ENCODE measurements around the gene C15orf61. TPM values are rescaled to one million over a fixed set of nuclear protein-coding genes. Genes with fewer than 3 reads are reported as not detected.

Gene C15orf61
- total RNA-seq, 1 experiment from 2014 or later, result 5.6 TPM

GRCh38 chr15:67520321-67521028 lies 456 bp upstream of the C15orf61 start:
- intact Hi-C loops (cut with micrococcal nuclease; ENCODE audit: unreplicated experiment), result loop anchor here (5.0 kb wide), 1 partner anchor 317 kb away; no protein-coding TSS in a partner anchor

GRCh38 chr15:67521783-67522568 lies 1.0 kb downstream of the C15orf61 start:
- in situ Hi-C loops (cut with HindIII; ENCODE audit: low pct_unique_long_range_greater_than_20kb, low sequenced_read_pairs) (no loop called here), intact Hi-C loops (cut with micrococcal nuclease; ENCODE audit: unreplicated experiment) (loop anchor here (5.0 kb wide), 1 partner anchor 315 kb away; no protein-coding TSS in a partner anchor)
- H3K27ac ChIP-seq (ENCODE audit: low read length), result peak overlapping the region; percentile 86
- TSS peak; percentile 80 for BruUV-seq (replicated peaks)
- TF ChIP-seq POLR2AphosphoS5 (IDR thresholded peaks at IDR 0.05; ENCODE audit: low read depth, low read length), result no peak
- TF ChIP-seq TCF7L2 (IDR thresholded peaks at IDR 0.05; ENCODE audit: low read depth, low read length), result peak; percentile 19; the same call in 1 of the 2 replicates
- H3K9me3 ChIP-seq (ENCODE audit: control insufficient read depth, insufficient read depth, low read depth, low read length), result no peaks in the 10 kb centered on the region
- H3K4me1 ChIP-seq (ENCODE audit: control insufficient read depth, insufficient read depth, low read length), result peaks cover 15% of the 10 kb centered on the region
- ATAC-seq, result no peak; the same call in 1 of the 2 replicates
- no peak for DNase-seq (ENCODE audit: low read depth, low spot score)
- ChIA-PET POLR2A (no interaction called here), CTCF (interaction anchor here (0.6 kb wide), 1 partner anchor 620 kb away, joined by 4 read pairs; no protein-coding TSS in a partner anchor)
- no peaks in the 10 kb centered on the region for H3K36me3 ChIP-seq (ENCODE audit: control insufficient read depth, insufficient read depth, low read length)
- H3K4me3 ChIP-seq (ENCODE audit: low read depth in 2 of 2, low read length in 2 of 2), result peak overlapping the region; percentile 77 to 84
- H3K27me3 ChIP-seq (ENCODE audit: control insufficient read depth, insufficient read depth, low read length), result no peaks in the 10 kb centered on the region

More at GRCh38 chr15:67520321-67521028, 456 bp upstream of the C15orf61 start:
- peaks cover 15% of the 10 kb centered on the region for H3K4me1 ChIP-seq (ENCODE audit: control insufficient read depth, insufficient read depth, low read length)
- H3K27me3 ChIP-seq (ENCODE audit: control insufficient read depth, insufficient read depth, low read length), result no peaks in the 10 kb centered on the region
- no peak for TF ChIP-seq SIN3A (IDR thresholded peaks at IDR 0.05; ENCODE audit: borderline replicate concordance, insufficient read depth, low read depth, low read length)
- TSS peak; percentile 88 for BruUV-seq (replicated peaks)
- no peaks in the 10 kb centered on the region for H3K9me3 ChIP-seq (ENCODE audit: control insufficient read depth, insufficient read depth, low read depth, low read length)
- peak overlapping the region; percentile 77 to 84 for H3K4me3 ChIP-seq (ENCODE audit: low read depth in 2 of 2, low read length in 2 of 2)
- ChIA-PET POLR2A (interaction anchor here (1.0 kb wide), 1 partner anchor 14 kb away, joined by 3 read pairs; no protein-coding TSS in a partner anchor), CTCF (interaction anchor here (0.7 kb wide), 1 partner anchor 26 kb away, joined by 3 read pairs; no protein-coding TSS in a partner anchor)
- DNase-seq (ENCODE audit: low read depth, low spot score), result no peak
- H3K36me3 ChIP-seq (ENCODE audit: control insufficient read depth, insufficient read depth, low read length), result no peaks in the 10 kb centered on the region; the same call in 1 of the 2 replicates
- peak overlapping the region; percentile 81 for H3K27ac ChIP-seq (ENCODE audit: low read length)
- ATAC-seq, result peak; percentile 10
- in situ Hi-C loops (cut with HindIII; ENCODE audit: low pct_unique_long_range_greater_than_20kb, low sequenced_read_pairs), result no loop called here

GRCh38 chr15:67523330-67523729 lies 2.4 kb downstream of the C15orf61 start:
- DNase-seq (ENCODE audit: low read depth, low spot score), result no peak
- no peak for ATAC-seq
- CTCF ChIA-PET, result no interaction called here
- Histone ChIP-seq H3K36me3 (ENCODE audit: control insufficient read depth, insufficient read depth, low read length) (peaks cover 2% of the 10 kb centered on the region; the same call in 1 of the 2 replicates), H3K27me3 (ENCODE audit: control insufficient read depth, insufficient read depth, low read length) (no peaks in the 10 kb centered on the region), H3K27ac (ENCODE audit: low read length) (0 out of 2 replicates have a peak overlapping the region, but pooled peaks have one; percentile 86), H3K9me3 (ENCODE audit: control insufficient read depth, insufficient read depth, low read depth, low read length) (no peaks in the 10 kb centered on the region), H3K4me1 (ENCODE audit: control insufficient read depth, insufficient read depth, low read length) (peaks cover 15% of the 10 kb centered on the region), H3K4me3 (ENCODE audit: low read depth in 2 of 2, low read length in 2 of 2) (peak overlapping the region in 1 of 2 experiments; percentile 84; a peak in 1 of 4 replicates)
- in situ Hi-C loops (cut with HindIII; ENCODE audit: low pct_unique_long_range_greater_than_20kb, low sequenced_read_pairs), result no loop called here
- intact Hi-C loops (cut with micrococcal nuclease; ENCODE audit: unreplicated experiment), result loop anchor here (5.0 kb wide), 1 partner anchor 314 kb away; no protein-coding TSS in a partner anchor
- POLR2A ChIA-PET, result no interaction called here
- no TSS peak for BruUV-seq (replicated peaks)
- no peak for TF ChIP-seq TCF7L2 (IDR thresholded peaks at IDR 0.05; ENCODE audit: low read depth, low read length)

- peaks cover 15% of the 10 kb centered on the region for H3K4me1 ChIP-seq (ENCODE audit: control insufficient read depth, insufficient read depth, low read length)
- no peak for ATAC-seq
- H3K36me3 ChIP-seq (ENCODE audit: control insufficient read depth, insufficient read depth, low read length), result peaks cover 3% of the 10 kb centered on the region; the same call in 1 of the 2 replicates
- no peaks in the 10 kb centered on the region for H3K9me3 ChIP-seq (ENCODE audit: control insufficient read depth, insufficient read depth, low read depth, low read length)
- in situ Hi-C loops (cut with HindIII; ENCODE audit: low pct_unique_long_range_greater_than_20kb, low sequenced_read_pairs), result no loop called here
- no peak overlapping the region; the same call in 1 of the 2 replicates for H3K27ac ChIP-seq (ENCODE audit: low read length)
- ChIA-PET CTCF (no interaction called here), POLR2A (interaction anchor here (0.6 kb wide), 1 partner anchor 482 kb away, joined by 4 read pairs; no protein-coding TSS in a partner anchor)
- no peak for TF ChIP-seq TCF7L2 (IDR thresholded peaks at IDR 0.05; ENCODE audit: low read depth, low read length)
- no peak for TF ChIP-seq REST (IDR thresholded peaks at IDR 0.05; ENCODE audit: insufficient read depth in 1 of 2, low read depth in 2 of 2, low read length in 1 of 2)
- TF ChIP-seq CTCF (IDR thresholded peaks at IDR 0.05), result no peak
- H3K4me3 ChIP-seq (ENCODE audit: low read depth in 2 of 2, low read length in 2 of 2), result no peak overlapping the region
- DNase-seq (ENCODE audit: low read depth, low spot score), result no peak
- intact Hi-C loops (cut with micrococcal nuclease; ENCODE audit: unreplicated experiment), result loop anchor here (5.0 kb wide), 1 partner anchor 313 kb away; no protein-coding TSS in a partner anchor
- no peaks in the 10 kb centered on the region for H3K27me3 ChIP-seq (ENCODE audit: control insufficient read depth, insufficient read depth, low read length)
- no TSS peak for BruUV-seq (replicated peaks)
Measured at GRCh38 chr15:67524235-67524634, 3.3 kb downstream of the C15orf61 start.

Data from Panc1 (cell line).